Embryonic facial prominence (tissue), 1 donor: ENCODE results near the gene HAX1.
"Not testable (repeated sequence)": the region's sequence is repeated elsewhere in the genome, so short reads cannot be mapped to it uniquely, and the experiment has no call there.

Experiments
- DNase-seq: peaks from one replicate; pipeline ENCODE4 v3.0.0-alpha.2; 2016; ENCODE audit errors: extremely low spot score

HAX1 gene

DNA sequence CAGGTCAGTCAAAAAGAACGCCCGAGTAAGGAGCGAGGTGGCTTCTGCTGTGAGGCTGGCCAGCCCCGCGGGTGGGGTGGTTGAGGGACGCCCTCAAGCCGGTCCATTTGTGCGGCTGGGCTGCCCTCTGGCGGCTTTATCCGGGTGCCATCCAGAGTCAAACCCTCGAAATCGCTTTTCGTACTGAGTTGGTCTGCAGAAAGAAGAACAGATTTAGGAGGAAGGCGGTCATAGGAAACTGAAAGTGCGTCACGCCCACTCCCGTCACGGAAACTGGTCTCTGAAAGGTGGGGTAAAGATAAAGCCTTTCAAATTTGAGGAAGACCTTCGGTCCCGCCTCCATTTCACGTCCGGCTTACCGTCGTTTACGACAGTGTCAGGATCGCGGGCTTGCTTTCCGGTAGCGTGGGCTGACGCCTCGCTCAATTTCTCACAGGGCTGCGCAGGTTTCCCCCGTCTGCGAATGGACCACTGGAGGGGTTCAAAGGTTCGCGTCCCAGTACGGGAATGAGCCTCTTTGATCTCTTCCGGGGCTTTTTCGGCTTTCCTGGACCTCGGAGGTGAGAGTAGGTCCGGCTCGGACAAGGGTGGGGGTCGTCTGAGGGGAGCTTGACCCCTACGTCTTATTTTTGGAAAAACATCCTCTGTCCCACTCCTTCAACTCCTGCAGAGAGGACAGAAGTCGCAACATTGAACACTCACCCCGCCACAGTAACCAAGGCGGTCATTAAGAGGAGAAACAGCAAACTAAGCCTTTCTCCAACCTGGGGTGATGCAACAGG, at the start of gene HAX1:
TSS of gene HAX1 (plus strand) at position 413 of the 782 bp plus-strand sequence. CDS start at position 508, 95 bp downstream.
- DNase-seq: peak; percentile 92

- DNase-seq: no peak
Observed at GRCh38 chr1:154222918-154223317, 49.5 kb upstream of the HAX1 start.

GRCh38 chr1:154223621-154224020, 48.8 kb upstream of the HAX1 start:
- no peak for DNase-seq

GRCh38 chr1:154225370-154225769, 47.1 kb upstream of the HAX1 start:
- DNase-seq: no peak

DNA sequence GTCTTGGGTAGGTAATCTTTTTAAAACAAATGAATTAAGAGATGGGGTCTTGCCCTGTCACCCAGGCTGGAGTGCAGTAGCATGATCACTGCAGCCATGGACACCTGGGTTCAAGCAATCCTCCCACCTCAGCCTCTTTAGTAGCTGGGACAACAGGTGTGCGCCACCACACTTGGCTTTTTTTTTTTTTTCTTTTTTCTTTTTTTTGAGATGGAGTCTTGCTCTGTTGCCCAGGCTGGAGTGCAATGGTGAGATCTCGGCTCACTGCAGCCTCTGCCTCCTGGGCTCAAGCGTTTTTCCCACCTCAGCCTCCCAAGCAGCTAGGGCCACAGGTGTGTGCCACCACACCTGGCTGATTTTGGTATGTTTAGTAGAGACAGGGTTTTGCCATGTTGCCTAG, 41.3 kb upstream of the HAX1 start:
- not testable (repeated sequence) for DNase-seq

GRCh38 chr1:154233127-154233526, 39.3 kb upstream of the HAX1 start:
- not testable (repeated sequence) for DNase-seq

GRCh38 chr1:154236855-154237254, 35.6 kb upstream of the HAX1 start:
- no peak for DNase-seq

GRCh38 chr1:154237435-154237834, 35.0 kb upstream of the HAX1 start:
- DNase-seq: no peak

GRCh38 chr1:154237880-154238506, 34.4 kb upstream of the HAX1 start:
- no peak for DNase-seq

- DNase-seq: no peak
Observed at GRCh38 chr1:154239491-154239890, 32.9 kb upstream of the HAX1 start.

- DNase-seq: no peak
Observed at GRCh38 chr1:154240294-154240833, 32.1 kb upstream of the HAX1 start.

- DNase-seq: no peak
Observed at GRCh38 chr1:154241703-154242351, 30.6 kb upstream of the HAX1 start.

DNA sequence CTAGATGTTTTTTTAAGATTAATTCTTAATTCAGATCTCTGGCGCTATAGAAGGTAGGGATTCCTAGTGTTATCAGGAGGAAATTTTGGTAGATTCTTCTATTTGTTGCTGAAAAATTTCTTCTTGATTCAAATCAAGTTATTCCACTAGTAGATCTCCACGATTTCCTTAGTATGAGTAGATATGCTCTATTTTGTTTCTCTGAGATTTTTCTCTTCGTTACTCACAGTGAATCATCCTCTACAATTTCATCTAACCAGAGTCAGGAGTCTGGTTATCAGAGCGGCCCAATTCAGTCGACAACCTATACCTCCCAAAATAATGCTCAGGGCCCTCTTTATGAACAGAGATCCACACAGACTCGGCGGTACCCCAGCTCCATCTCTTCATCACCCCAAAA, 18.8 kb upstream of the HAX1 start:
- DNase-seq: no peak

- DNase-seq: no peak
Observed at GRCh38 chr1:154256686-154257085, 15.7 kb upstream of the HAX1 start.

DNA sequence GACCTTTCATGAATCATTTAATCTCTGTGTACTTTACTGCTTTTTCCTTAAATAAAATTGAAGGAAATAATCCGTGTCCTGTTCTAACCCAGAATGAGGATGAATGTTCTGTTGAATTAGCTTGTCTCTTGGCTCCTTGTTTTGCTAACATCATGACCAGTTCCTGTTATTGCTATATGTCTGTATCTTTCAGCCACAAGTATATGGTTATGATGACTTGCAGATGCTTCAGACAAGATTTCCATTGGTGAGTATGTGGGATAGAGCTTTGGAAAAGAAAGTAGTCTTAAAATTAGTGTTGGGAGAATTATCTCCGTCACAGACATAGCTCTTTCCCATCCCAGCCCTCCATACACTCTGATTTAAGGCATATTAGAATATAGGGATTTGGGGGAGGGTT, 13.6 kb upstream of the HAX1 start:
- DNase-seq: no peak

GRCh38 chr1:154260127-154260526, 12.3 kb upstream of the HAX1 start:
- DNase-seq: no peak

DNA sequence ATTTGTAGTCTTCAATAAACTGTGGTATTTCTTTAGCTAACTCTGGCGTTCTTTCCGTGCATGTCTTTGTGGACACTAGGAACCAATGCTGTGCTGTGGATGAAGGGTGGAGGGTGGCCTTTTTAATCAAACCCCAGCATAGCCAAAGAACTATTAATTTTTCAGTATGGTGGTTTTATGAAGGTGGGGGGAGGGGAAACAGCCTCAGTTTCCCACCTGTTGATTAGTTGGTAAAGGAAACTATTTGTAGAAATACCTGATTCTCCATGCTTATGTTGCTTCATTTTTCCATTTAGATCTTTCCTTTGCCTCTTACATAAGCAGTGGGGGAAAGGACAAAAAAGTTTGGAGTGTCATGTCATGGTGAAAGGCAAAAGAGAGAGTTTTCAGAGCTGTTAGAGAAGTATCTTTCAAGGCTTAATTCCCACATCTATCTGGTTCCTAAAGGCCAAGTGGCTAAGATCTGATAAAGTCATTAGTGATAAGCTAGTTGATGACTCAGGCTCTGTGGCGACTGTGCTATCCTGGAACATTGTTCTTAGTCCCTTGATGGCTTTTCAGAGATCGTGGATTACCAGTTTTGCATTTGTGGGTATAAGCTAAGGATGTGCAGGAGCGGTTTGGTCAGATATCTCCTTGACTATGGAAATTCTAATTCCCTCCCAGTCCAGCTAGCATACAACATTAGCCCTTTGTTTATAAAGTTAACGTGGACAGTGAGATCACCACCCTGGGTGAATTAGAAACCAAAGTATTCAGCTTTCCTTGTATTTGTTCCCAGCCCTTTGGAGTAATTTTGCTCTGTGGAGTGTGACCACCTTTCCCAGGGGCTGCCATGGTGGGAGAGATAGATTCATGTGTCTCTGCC, 8.7 kb upstream of the HAX1 start:
- no peak for DNase-seq

- DNase-seq: no peak
Observed at GRCh38 chr1:154264454-154264853, 8.0 kb upstream of the HAX1 start.

- no peak for DNase-seq
Observed at GRCh38 chr1:154265586-154265985, 6.8 kb upstream of the HAX1 start.

DNA sequence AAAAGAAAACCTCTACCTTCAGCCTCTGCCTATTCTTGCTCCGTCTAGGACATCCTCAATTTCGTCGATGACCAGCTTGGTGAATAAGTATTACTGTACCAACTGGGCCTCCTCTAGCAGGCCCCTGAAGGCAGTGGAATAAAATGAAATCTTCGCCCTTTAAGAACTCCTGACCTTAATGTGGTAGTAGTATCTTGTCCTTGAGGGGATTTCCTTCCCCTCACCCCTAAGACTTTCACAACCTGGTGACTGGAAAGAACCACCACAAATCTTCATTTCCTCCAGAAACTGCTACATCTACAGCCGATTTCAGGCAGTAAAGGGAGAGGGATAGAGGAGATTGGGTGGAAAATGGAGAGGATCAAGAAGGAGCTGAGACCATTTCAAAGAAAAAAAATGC, 1.6 kb upstream of the HAX1 start:
- DNase-seq: no peak

GRCh38 chr1:154272999-154273563, 652 bp downstream of the HAX1 start:
- DNase-seq: no peak
